Lung (tissue), 12 donors: ENCODE results near the gene BARX2. TPM values are rescaled to one million over a fixed set of nuclear protein-coding genes. Genes with fewer than 3 reads are reported as not detected.

ENCODE experiments used
- ATAC-seq: fragments of 200-7000 bp; cut with Tn5 transposase; one replicate; pipeline ENCODE4 v1.9.1; 2020; ENCODE audit warnings: moderate number of reproducible peaks; ENCODE audit not compliant: insufficient read depth, low FRiP score
- DNase-seq, 3 donors: peaks; one replicate each; pipeline ENCODE4 v3.0.0-alpha.2; 2013 to 2017
- H3K27ac ChIP-seq, 2 donors: one replicate each; pipeline ENCODE4 v1.5.1; 2013; ENCODE audit warnings: mild to moderate bottlenecking in 2 of 2, moderate library complexity in 2 of 2, control low read depth in 1 of 2, inconsistent platforms in 1 of 2, low read depth in 1 of 2, low read length in 1 of 2
- H3K27me3 ChIP-seq, 3 donors: one replicate each; pipeline ENCODE4 v1.5.1; 2013; ENCODE audit warnings: low read length in 2 of 3; ENCODE audit not compliant: control insufficient read depth in 3 of 3, insufficient read depth in 3 of 3
- H3K36me3 ChIP-seq, 4 donors: one replicate each; pipeline ENCODE4 v1.5.1; 2013; ENCODE audit warnings: low read length in 4 of 4, mild to moderate bottlenecking in 1 of 4, moderate library complexity in 1 of 4; ENCODE audit not compliant: control insufficient read depth in 4 of 4, insufficient read depth in 4 of 4
- H3K4me1 ChIP-seq, 5 donors: one replicate each; pipeline ENCODE4 v1.5.1; 2013; ENCODE audit warnings: low read length in 5 of 5, mild to moderate bottlenecking in 2 of 5, moderate library complexity in 1 of 5; ENCODE audit not compliant: control insufficient read depth in 5 of 5, insufficient read depth in 5 of 5
- H3K4me3 ChIP-seq: one replicate; pipeline ENCODE4 v1.5.1; 2013; ENCODE audit warnings: mild to moderate bottlenecking, control low read depth, moderate library complexity
- H3K9ac ChIP-seq, 2 donors: one replicate each; pipeline ENCODE4 v1.5.1; 2013; ENCODE audit warnings: low read length in 2 of 2, control low read depth in 1 of 2; ENCODE audit not compliant: insufficient read depth in 1 of 2
- H3K9me3 ChIP-seq, 4 donors: one replicate each; pipeline ENCODE4 v1.5.1; 2013; ENCODE audit warnings: low read length in 3 of 4, mild to moderate bottlenecking in 1 of 4, moderate library complexity in 1 of 4; ENCODE audit not compliant: control insufficient read depth in 4 of 4, insufficient read depth in 3 of 4
- CTCF ChIP-seq: IDR thresholded peaks from 2 replicates; pipeline ENCODE4 v1.5.1; 2012; ENCODE audit warnings: mild to moderate bottlenecking; ENCODE audit errors: control extremely low read depth, extremely low read depth
- WGBS, 2 donors: extraction: QIAGEN DNeasy Blood & Tissue Kit; methylation state at CpG; one replicate each; pipeline ENCODE4 v1.1.7; 2013; 5-methylcytosine and 5-hydroxymethylcytosine counted together
- polyA plus RNA-seq, 2 donors: library from polyadenylated mRNA; stranded (reverse); fragments of 200-250 nt; gene quantifications; one replicate each; pipeline ENCODE4 v1.2.1, GENCODE V29; 2013
- total RNA-seq, 2 donors: library from RNA; depleted of rRNA in 1 of 2; stranded (reverse); fragments of >200 nt in 1 of 2; gene quantifications; one replicate each; pipeline ENCODE4 v1.2.1, GENCODE V29; 2014 to 2021
- donor health status: control.
- donor health status: control.
- donor health status: Bipolar disorder and iron deficiency.
- donor health status: healthy.
- donor health status: DM: yes; HTN: yes; CAD: no.

Gene BARX2
- total and polyA plus RNA-seq, 4 donors, result 0.39 to 1.1 (median 0.75) TPM

- Histone ChIP-seq H3K27me3 (no peaks in the 10 kb centered on the region), H3K4me3 (no peak overlapping the region), H3K27ac (no peak overlapping the region), H3K36me3 (no peaks in the 10 kb centered on the region), H3K9ac (no peak overlapping the region), H3K9me3 (peaks cover 0 to 6% (median 0%) of the 10 kb centered on the region in 4 donors), H3K4me1 (no peaks in the 10 kb centered on the region)
- ATAC-seq (no peak), DNase-seq (no peak)
- no peak for TF ChIP-seq CTCF
- 92 to 93% methylated on average over 5 of the region's 5 CpGs for WGBS, 2 donors
Measured at GRCh38 chr11:129444274-129444673, 68.6 kb downstream of the BARX2 start.

- Histone ChIP-seq H3K9me3 (peaks cover 0 to 6% (median 0%) of the 10 kb centered on the region in 4 donors), H3K27me3 (no peaks in the 10 kb centered on the region), H3K36me3 (no peaks in the 10 kb centered on the region), H3K4me3 (no peak overlapping the region), H3K9ac (no peak overlapping the region), H3K27ac (no peak overlapping the region), H3K4me1 (no peaks in the 10 kb centered on the region)
- ATAC-seq (no peak), DNase-seq (no peak)
- 94 to 96% methylated on average over 9 of the region's 9 CpGs for WGBS, 2 donors
- TF ChIP-seq CTCF, result no peak
Measured at GRCh38 chr11:129445226-129445625, 69.6 kb downstream of the BARX2 start.

- Histone ChIP-seq H3K9ac (no peak overlapping the region), H3K4me1 (no peaks in the 10 kb centered on the region), H3K4me3 (no peak overlapping the region), H3K9me3 (peaks cover 0 to 6% (median 0%) of the 10 kb centered on the region in 4 donors), H3K36me3 (no peaks in the 10 kb centered on the region), H3K27me3 (no peaks in the 10 kb centered on the region), H3K27ac (no peak overlapping the region)
- 92 to 93% methylated on average over 3 of the region's 3 CpGs for WGBS, 2 donors
- DNase-seq (no peak), ATAC-seq (no peak)
- TF ChIP-seq CTCF, result no peak
Measured at GRCh38 chr11:129446572-129446971, 70.9 kb downstream of the BARX2 start.

- 81 to 87% methylated on average over 7 of the region's 7 CpGs for WGBS, 2 donors
- no peak for ATAC-seq
- no peaks in the 10 kb centered on the region for H3K27me3 ChIP-seq
- H3K4me1 ChIP-seq, result no peaks in the 10 kb centered on the region
- no peaks in the 10 kb centered on the region for H3K36me3 ChIP-seq
- no peak overlapping the region for H3K9ac ChIP-seq
- peaks cover 0 to 6% (median 0%) of the 10 kb centered on the region in 4 donors for H3K9me3 ChIP-seq
- no peak for TF ChIP-seq CTCF
- DNase-seq, result no peak
- no peak overlapping the region for H3K4me3 ChIP-seq
- H3K27ac ChIP-seq, result no peak overlapping the region
Measured at GRCh38 chr11:129447654-129448239, 72.1 kb downstream of the BARX2 start.
